GF-D8 (cell line): ENCODE data around the gene CASP1.
"Not testable (repeated sequence)": the region's sequence is repeated elsewhere in the genome, so short reads cannot be mapped to it uniquely, and the experiment has no call there.

Experiments used
- DNase-seq: peaks from one replicate; lab custom pipeline; 2025; lab: John Stamatoyannopoulos, UW

The CASP1 gene

GRCh38 chr11:105034813-105035620 is at the start of gene CASP1:
Gene CASP1 (minus strand): TSS chr11:105035144. CDS start chr11:105035113, 31 bp downstream.
- peak; percentile 81 for DNase-seq

- DNase-seq = no peak
These were observed 46.6 kb upstream of the CASP1 start for GRCh38 chr11:105081412-105082150.

GRCh38 chr11:105080171-105080906 is 45.4 kb upstream of the CASP1 start:
- not testable (repeated sequence) for DNase-seq

GRCh38 chr11:105078283-105078682 is 43.3 kb upstream of the CASP1 start:
- no peak for DNase-seq

- DNase-seq = not testable (repeated sequence)
These were observed 42.3 kb upstream of the CASP1 start for GRCh38 chr11:105077141-105077790.

- DNase-seq = no peak
These were observed 39.2 kb upstream of the CASP1 start for GRCh38 chr11:105074166-105074530.

GRCh38 chr11:105073456-105074165 is 38.7 kb upstream of the CASP1 start:
- no peak for DNase-seq

GRCh38 chr11:105072080-105072479 is 37.1 kb upstream of the CASP1 start:
- DNase-seq = not testable (repeated sequence)

- DNase-seq = no peak
These were observed 36.3 kb upstream of the CASP1 start for GRCh38 chr11:105071089-105071732.

GRCh38 chr11:105070306-105070705 is 35.4 kb upstream of the CASP1 start:
- no peak for DNase-seq

GRCh38 chr11:105069749-105070148 is 34.8 kb upstream of the CASP1 start:
- not testable (repeated sequence) for DNase-seq

- not testable (repeated sequence) for DNase-seq
These were observed 28.4 kb upstream of the CASP1 start for GRCh38 chr11:105063245-105063941.

GRCh38 chr11:105057432-105057831 is 22.5 kb upstream of the CASP1 start:
- no peak for DNase-seq

- no peak for DNase-seq
These were observed 21.5 kb upstream of the CASP1 start for GRCh38 chr11:105056446-105056845.

- DNase-seq = no peak
These were observed 20.0 kb upstream of the CASP1 start for GRCh38 chr11:105054723-105055493.

GRCh38 chr11:105052487-105052886 is 17.5 kb upstream of the CASP1 start:
- DNase-seq = no peak

- no peak for DNase-seq
These were observed 16.6 kb upstream of the CASP1 start for GRCh38 chr11:105051559-105051958.

GRCh38 chr11:105049481-105049880 is 14.5 kb upstream of the CASP1 start:
- DNase-seq = no peak

GRCh38 chr11:105046898-105047579 is 12.1 kb upstream of the CASP1 start:
- no peak for DNase-seq
